Inferior parietal cortex (tissue), 1 donor: ENCODE measurements around the gene PTPRK.

Experiments
- DNase-seq: peaks from one replicate; pipeline ENCODE4 v3.0.0-alpha.2; 2016; ENCODE audit errors: extremely low spot score

The PTPRK gene

GRCh38 chr6:128074567-128074966 is 445.8 kb downstream of the PTPRK start:
- DNase-seq: no peak

GRCh38 chr6:128073389-128073788 is 447.0 kb downstream of the PTPRK start:
- no peak for DNase-seq

GRCh38 chr6:128071212-128071611 is 449.2 kb downstream of the PTPRK start:
- DNase-seq: no peak

- DNase-seq: no peak
These were observed 450.0 kb downstream of the PTPRK start for GRCh38 chr6:128070406-128070805.

- no peak for DNase-seq
These were observed 451.2 kb downstream of the PTPRK start for GRCh38 chr6:128069188-128069587.

GRCh38 chr6:128068119-128068479 is 452.3 kb downstream of the PTPRK start:
- no peak for DNase-seq

GRCh38 chr6:128067446-128068118 is 452.8 kb downstream of the PTPRK start:
- DNase-seq: no peak

- DNase-seq: no peak
These were observed 455.3 kb downstream of the PTPRK start for GRCh38 chr6:128065072-128065471.

GRCh38 chr6:128064540-128064895 is 455.9 kb downstream of the PTPRK start:
- DNase-seq: no peak

- no peak for DNase-seq
These were observed 456.4 kb downstream of the PTPRK start for GRCh38 chr6:128063850-128064539.

- no peak for DNase-seq
These were observed 457.4 kb downstream of the PTPRK start for GRCh38 chr6:128062882-128063603.

GRCh38 chr6:128057946-128058345 is 462.5 kb downstream of the PTPRK start:
- DNase-seq: no peak

- DNase-seq: no peak
These were observed 462.9 kb downstream of the PTPRK start for GRCh38 chr6:128057541-128057940.

GRCh38 chr6:128053109-128053508 is 467.3 kb downstream of the PTPRK start:
- no peak for DNase-seq

- DNase-seq: no peak
These were observed 472.4 kb downstream of the PTPRK start for GRCh38 chr6:128047989-128048388.

- DNase-seq: no peak
These were observed 474.4 kb downstream of the PTPRK start for GRCh38 chr6:128046033-128046432.

GRCh38 chr6:128039543-128039942 is 480.9 kb downstream of the PTPRK start:
- DNase-seq: no peak

- DNase-seq: no peak
These were observed 483.4 kb downstream of the PTPRK start for GRCh38 chr6:128036808-128037570.

GRCh38 chr6:128033156-128033555 is 487.2 kb downstream of the PTPRK start:
- no peak for DNase-seq

GRCh38 chr6:128032042-128032441 is 488.4 kb downstream of the PTPRK start:
- DNase-seq: no peak

GRCh38 chr6:128029826-128030225 is 490.6 kb downstream of the PTPRK start:
- DNase-seq: no peak

GRCh38 chr6:128028183-128028582 is 492.2 kb downstream of the PTPRK start:
- no peak for DNase-seq
